ENCODE data around the gene RDX. TPM values are rescaled to one million over a fixed set of nuclear protein-coding genes. Genes with fewer than 3 reads are reported as not detected.

The RDX gene
- total RNA-seq, 2 experiments from 2014 or later, result 11.4 to 14.2 TPM

GRCh38 chr11:110126936-110127335 is 169.5 kb downstream of the RDX start:
- no peaks in the 10 kb centered on the region for H3K9me3 Mint-ChIP-seq
- Histone ChIP-seq H3K27me3 (ENCODE audit: control insufficient read depth in 1 of 2, insufficient read depth in 2 of 2, low read length in 2 of 2) (no peaks in the 10 kb centered on the region), H3K4me3 (ENCODE audit: low read length) (no peak overlapping the region), H3K27ac (ENCODE audit: low read depth in 1 of 2, low read length in 2 of 2) (no peak overlapping the region), H3K4me1 (ENCODE audit: insufficient read depth, low read length) (no peaks in the 10 kb centered on the region), H3K9me3 (ENCODE audit: control insufficient read depth in 1 of 2, insufficient read depth in 1 of 2, low read length in 2 of 2) (peaks cover 0 to 5% of the 10 kb centered on the region in 2 experiments), H3K36me3 (ENCODE audit: insufficient read depth, low read length) (no peaks in the 10 kb centered on the region)
- H3K4me3 Mint-ChIP-seq, result no peak overlapping the region
- no peaks in the 10 kb centered on the region for H3K36me3 Mint-ChIP-seq (ENCODE audit: low read depth)
- no peak for TF ChIP-seq CTCF (IDR thresholded peaks at IDR 0.05)
- ChIA-PET CTCF (no interaction called here), POLR2A (no interaction called here)
- no peaks in the 10 kb centered on the region for H3K4me1 Mint-ChIP-seq (ENCODE audit: low read depth)
- H3K27ac Mint-ChIP-seq, result no peak overlapping the region
- H3K27me3 Mint-ChIP-seq, result peaks cover 8% of the 10 kb centered on the region
- intact Hi-C loops (cut with DNase I, micrococcal nuclease), result no loop called here
- DNase-seq (no peak), ATAC-seq (ENCODE audit: poor library complexity) (no peak)

- peaks cover 3% of the 10 kb centered on the region for H3K27me3 Mint-ChIP-seq
- H3K9me3 Mint-ChIP-seq, result no peaks in the 10 kb centered on the region
These were observed 170.8 kb downstream of the RDX start for GRCh38 chr11:110125632-110126031.

More at GRCh38 chr11:110125632-110126031, 170.8 kb downstream of the RDX start:
- TF ChIP-seq CTCF (IDR thresholded peaks at IDR 0.05), result no peak
- ATAC-seq (ENCODE audit: poor library complexity) (no peak), DNase-seq (no peak)
- ChIA-PET POLR2A (no interaction called here), CTCF (interaction anchor here (0.7 kb wide), 1 partner anchor 100 kb away, joined by 3 read pairs; no protein-coding TSS in a partner anchor)
- H3K36me3 ChIP-seq (ENCODE audit: insufficient read depth, low read length), result no peaks in the 10 kb centered on the region
- Mint-ChIP-seq H3K4me3 (no peak overlapping the region), H3K4me1 (ENCODE audit: low read depth) (no peaks in the 10 kb centered on the region), H3K36me3 (ENCODE audit: low read depth) (no peaks in the 10 kb centered on the region), H3K27ac (no peak overlapping the region)
- H3K27ac ChIP-seq (ENCODE audit: low read depth in 1 of 2, low read length in 2 of 2), result no peak overlapping the region
- no peak overlapping the region for H3K4me3 ChIP-seq (ENCODE audit: low read length)
- intact Hi-C loops (cut with DNase I, micrococcal nuclease), result no loop called here
- peaks cover 0 to 5% of the 10 kb centered on the region in 2 experiments for H3K9me3 ChIP-seq (ENCODE audit: control insufficient read depth in 1 of 2, insufficient read depth in 1 of 2, low read length in 2 of 2)
- no peaks in the 10 kb centered on the region for H3K4me1 ChIP-seq (ENCODE audit: insufficient read depth, low read length)
- H3K27me3 ChIP-seq (ENCODE audit: control insufficient read depth in 1 of 2, insufficient read depth in 2 of 2, low read length in 2 of 2), result no peaks in the 10 kb centered on the region

Other genes starting within 250 kb of the RDX start
- under 1 TPM; 0.05 to 0.17 TPM for gene ZC3H12C, start 203.2 kb downstream of the RDX start, total RNA-seq
- gene FDX1, start 133.3 kb upstream of the RDX start, total RNA-seq, result 10 to 100 TPM; 10.2 to 10.6 TPM

All from CD4-positive, alpha-beta T cell (primary cell).